SK-N-SH (cell line): ENCODE measurements around the gene MPO. TPM values are rescaled to one million over a fixed set of nuclear protein-coding genes. Genes with fewer than 3 reads are reported as not detected.

Source experiments
- CTCF ChIA-PET: fragments of 300-600, 350-600 bp; formaldehyde crosslinking; extraction: SDS; loops from one replicate; lab custom pipeline; 2021; lab: Yijun Ruan, JAX
- POLR2A ChIA-PET: fragments of 350-600 bp; sonication (Branson Sonifier 250); formaldehyde crosslinking; extraction: SDS; loops from one replicate; lab custom pipeline; 2020; ENCODE audit warnings: antibody characterized with exemption, inconsistent platforms; lab: Yijun Ruan, JAX
- DNase-seq: peaks from one replicate; pipeline ENCODE4 v3.0.0; 2012
- H2AFZ ChIP-seq: fragments of 200-600 bp; sonication (generic); 2 replicates; pipeline ENCODE4 v1.8.1; 2016; ENCODE audit warnings: antibody characterized with exemption, mild to moderate bottlenecking, low read depth
- H3F3A ChIP-seq: fragments of 200-600 bp; sonication (generic); replicated peaks from 2 replicates; pipeline ENCODE3; 2016; ENCODE audit warnings: antibody characterized with exemption, mild to moderate bottlenecking; ENCODE audit not compliant: insufficient read depth
- H3K27ac ChIP-seq, 2 experiments: fragments of 200-500 bp in 1 of 2; fragments of 200-600 bp in 1 of 2; sonication (Bioruptor generic) in 1 of 2; sonication (generic), shearing (Covaris generic) in 1 of 2; 2 replicates each; pipeline versions ENCODE4 v1.5.1 to v1.6.1; 2014 to 2016; ENCODE audit warnings: low read depth in 2 of 2, inconsistent platforms in 1 of 2, low read length in 1 of 2, mild to moderate bottlenecking in 1 of 2, mixed read lengths in 1 of 2
- H3K27me3 ChIP-seq: fragments of 200-600 bp; sonication (generic), shearing (Covaris generic); 2 replicates; pipeline ENCODE4 v1.6.1; 2016; ENCODE audit warnings: mixed run types; ENCODE audit not compliant: insufficient read depth
- H3K36me3 ChIP-seq, 2 experiments: fragments of 200-500 bp in 1 of 2; fragments of 200-600 bp in 1 of 2; sonication (Bioruptor generic) in 1 of 2; sonication (generic) in 1 of 2; replicated peaks in 1 of 2; 2 replicates each; pipeline versions ENCODE3 to v1.5.1; 2014 to 2016; ENCODE audit warnings: low read length in 1 of 2, mild to moderate bottlenecking in 1 of 2; ENCODE audit not compliant: insufficient read depth in 2 of 2, control insufficient read depth in 1 of 2
- H3K4me1 ChIP-seq, 2 experiments: fragments of 200-500 bp in 1 of 2; fragments of 200-600 bp in 1 of 2; sonication (Bioruptor generic) in 1 of 2; sonication (generic), shearing (Covaris generic) in 1 of 2; 2 replicates each; pipeline versions ENCODE4 v1.5.1 to v1.6.1; 2014 to 2016; ENCODE audit warnings: low read depth in 1 of 2, low read length in 1 of 2, mixed run types in 1 of 2; ENCODE audit not compliant: insufficient read depth in 2 of 2, control insufficient read depth in 1 of 2
- H3K4me2 ChIP-seq: fragments of 200-600 bp; sonication (generic), shearing (Covaris generic); 2 replicates; pipeline ENCODE4 v1.6.1; 2017; ENCODE audit warnings: mixed run types
- H3K4me3 ChIP-seq, 2 experiments: fragments of 200-500 bp in 1 of 2; fragments of 200-600 bp in 1 of 2; sonication (Bioruptor generic) in 1 of 2; sonication (generic), shearing (Covaris generic) in 1 of 2; 2 replicates each; pipeline versions ENCODE4 v1.5.1 to v1.8.1; 2014 to 2016; ENCODE audit warnings: low read depth in 2 of 2, inconsistent platforms in 1 of 2, low read length in 1 of 2, mild to moderate bottlenecking in 1 of 2, mixed read lengths in 1 of 2, moderate library complexity in 1 of 2
- H3K79me2 ChIP-seq: fragments of 200-600 bp; sonication (generic); 2 replicates; pipeline ENCODE4 v1.8.1; 2017; ENCODE audit warnings: mild to moderate bottlenecking; ENCODE audit not compliant: insufficient read depth
- H3K9ac ChIP-seq: fragments of 200-600 bp; sonication (generic); 2 replicates; pipeline ENCODE4 v1.6.1; 2017; ENCODE audit warnings: mixed run types
- H3K9me2 ChIP-seq: fragments of 200-600 bp; sonication (generic); 2 replicates; pipeline ENCODE4 v1.6.1; 2017; ENCODE audit warnings: mixed run types
- H3K9me3 ChIP-seq: fragments of 200-600 bp; sonication (generic); 2 replicates; pipeline ENCODE4 v1.6.1; 2017; ENCODE audit warnings: mixed run types, mild to moderate bottlenecking, moderate library complexity
- H4K20me1 ChIP-seq: fragments of 200-600 bp; sonication (generic); 2 replicates; pipeline ENCODE4 v1.6.1; 2017; ENCODE audit warnings: mild to moderate bottlenecking, mixed run types; ENCODE audit not compliant: insufficient read depth
- EZH2phosphoT487 ChIP-seq: fragments of 200-600 bp; sonication (generic); IDR thresholded peaks from 2 replicates; pipeline ENCODE4 v1.6.1; 2017; ENCODE audit warnings: low read depth, mixed run types, mild to moderate bottlenecking, antibody characterized with exemption, moderate library complexity, borderline replicate concordance
- FOXJ3 ChIP-seq: sonication (generic); formaldehyde crosslinking; IDR thresholded peaks from 2 replicates; pipeline ENCODE4 v1.5.1; 2020; ENCODE audit warnings: mild to moderate bottlenecking, missing genetic modification reagents
- FOXM1 ChIP-seq: IDR thresholded peaks from 2 replicates; pipeline ENCODE4 v1.4.0; 2012; ENCODE audit warnings: low read depth, mild to moderate bottlenecking
- GABPA ChIP-seq: IDR thresholded peaks from 2 replicates; pipeline ENCODE4 v1.4.0; 2012; ENCODE audit warnings: low read depth, mild to moderate bottlenecking
- MEF2A ChIP-seq: IDR thresholded peaks from 2 replicates; pipeline ENCODE4 v1.4.0; 2012; ENCODE audit warnings: low read depth, borderline replicate concordance
- MXI1 ChIP-seq: IDR thresholded peaks from 2 replicates; pipeline ENCODE4 v1.6.1; 2012; ENCODE audit warnings: mild to moderate bottlenecking, low read depth, low read length, improper control_type of control experiment
- NRF1 ChIP-seq: IDR thresholded peaks from 2 replicates; pipeline ENCODE4 v1.6.1; 2012; ENCODE audit warnings: low read depth, mild to moderate bottlenecking, low read length
- RCOR1 ChIP-seq: fragments of 150-350 bp; IDR thresholded peaks from 2 replicates; pipeline ENCODE4 v1.6.1; 2017; ENCODE audit warnings: antibody characterized with exemption, low read length
- RXRA ChIP-seq: IDR thresholded peaks from 2 replicates; pipeline ENCODE4 v1.4.0; 2012; ENCODE audit warnings: low read depth, mild to moderate bottlenecking, borderline replicate concordance
- SMC3 ChIP-seq: IDR thresholded peaks from 2 replicates; pipeline ENCODE4 v1.6.1; 2012; ENCODE audit warnings: low read depth, low read length, improper control_type of control experiment
- USF2 ChIP-seq: fragments of 150-350 bp; IDR thresholded peaks from 2 replicates; pipeline ENCODE4 v1.6.1; 2017; ENCODE audit warnings: antibody characterized with exemption, low read length, low read depth, borderline replicate concordance
- ZBTB33 ChIP-seq: IDR thresholded peaks from 2 replicates; pipeline ENCODE4 v1.4.0; 2012; ENCODE audit warnings: low read depth, borderline replicate concordance
- WGBS: methylation state at CpG from one replicate; pipeline ENCODE4 v1.1.6; 2017; ENCODE audit warnings: low lambda C conversion rate; 5-methylcytosine and 5-hydroxymethylcytosine counted together
- polyA plus RNA-seq, 3 experiments: library from polyadenylated mRNA; depleted of rRNA; stranded (reverse); fragments of >200 nt; gene quantifications; 2 replicates each; pipeline ENCODE4 v1.2.3, GENCODE V29; 2012
- TF ChIP-seq, protein P1 (sequence below): fragments of 200-600 bp; sonication (generic); IDR thresholded peaks from 2 replicates; pipeline ENCODE4 v1.6.1; 2017; ENCODE audit warnings: antibody characterized with exemption, mild to moderate bottlenecking, moderate library complexity
- TF ChIP-seq, protein P2 (sequence below): IDR thresholded peaks from 2 replicates; pipeline ENCODE4 v1.4.0; 2012; ENCODE audit warnings: low read depth

MPO gene
- polyA plus RNA-seq, 1 of the 3 experiments (the other 2 are of a cell fraction) = not detected

DNA sequence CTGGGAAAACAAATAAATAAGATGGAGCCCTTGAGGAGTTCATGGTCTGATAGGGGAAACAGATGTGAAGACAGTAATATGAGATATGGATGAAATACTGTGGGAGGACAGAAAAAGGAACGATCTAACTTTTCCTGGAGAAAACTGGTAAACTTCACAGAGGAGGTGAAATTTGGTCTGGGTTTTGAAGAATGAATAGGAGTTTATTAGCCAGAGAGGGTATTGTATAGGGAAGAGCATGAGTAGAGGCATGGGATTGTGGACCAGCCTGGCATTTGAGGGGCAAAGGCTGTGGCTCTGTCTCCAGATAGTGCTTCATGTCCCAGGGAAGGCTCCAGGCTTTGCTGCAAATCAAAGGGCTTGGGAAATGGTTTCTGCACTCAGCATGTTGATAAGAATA, 40.7 kb downstream of the MPO start:
- CTCF ChIA-PET = no interaction called here
- H3K4me1 ChIP-seq = no peaks in the 10 kb centered on the region
- H3K9me2 ChIP-seq = no peaks in the 10 kb centered on the region
- H3K27ac ChIP-seq = no peak overlapping the region
- POLR2A ChIA-PET = no interaction called here
- no peaks in the 10 kb centered on the region for H3K36me3 ChIP-seq
- no peaks in the 10 kb centered on the region for H3K79me2 ChIP-seq
- no peaks in the 10 kb centered on the region for H3K9me3 ChIP-seq
- no peaks in the 10 kb centered on the region for H3F3A ChIP-seq
- H3K27me3 ChIP-seq = peaks cover 96% of the 10 kb centered on the region
- 2% methylated on average over 1 of the region's 1 CpG for WGBS
- H3K4me2 ChIP-seq = no peak overlapping the region
- H3K9ac ChIP-seq = no peak overlapping the region
- no peak overlapping the region for H2AFZ ChIP-seq
- no peaks in the 10 kb centered on the region for H4K20me1 ChIP-seq
- no peak for DNase-seq
- H3K4me3 ChIP-seq = no peak overlapping the region
- TF ChIP-seq ZBTB33 (no peak), RCOR1 (no peak), RXRA (no peak), FOXM1 (no peak), GABPA (no peak), MXI1 (no peak), EZH2phosphoT487 (no peak), FOXJ3 (no peak), MEF2A (no peak), SMC3 (no peak), NRF1 (no peak), USF2 (no peak)
- TF ChIP-seq, protein P1, sequence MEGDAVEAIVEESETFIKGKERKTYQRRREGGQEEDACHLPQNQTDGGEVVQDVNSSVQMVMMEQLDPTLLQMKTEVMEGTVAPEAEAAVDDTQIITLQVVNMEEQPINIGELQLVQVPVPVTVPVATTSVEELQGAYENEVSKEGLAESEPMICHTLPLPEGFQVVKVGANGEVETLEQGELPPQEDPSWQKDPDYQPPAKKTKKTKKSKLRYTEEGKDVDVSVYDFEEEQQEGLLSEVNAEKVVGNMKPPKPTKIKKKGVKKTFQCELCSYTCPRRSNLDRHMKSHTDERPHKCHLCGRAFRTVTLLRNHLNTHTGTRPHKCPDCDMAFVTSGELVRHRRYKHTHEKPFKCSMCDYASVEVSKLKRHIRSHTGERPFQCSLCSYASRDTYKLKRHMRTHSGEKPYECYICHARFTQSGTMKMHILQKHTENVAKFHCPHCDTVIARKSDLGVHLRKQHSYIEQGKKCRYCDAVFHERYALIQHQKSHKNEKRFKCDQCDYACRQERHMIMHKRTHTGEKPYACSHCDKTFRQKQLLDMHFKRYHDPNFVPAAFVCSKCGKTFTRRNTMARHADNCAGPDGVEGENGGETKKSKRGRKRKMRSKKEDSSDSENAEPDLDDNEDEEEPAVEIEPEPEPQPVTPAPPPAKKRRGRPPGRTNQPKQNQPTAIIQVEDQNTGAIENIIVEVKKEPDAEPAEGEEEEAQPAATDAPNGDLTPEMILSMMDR = no peak
- TF ChIP-seq, protein P2, sequence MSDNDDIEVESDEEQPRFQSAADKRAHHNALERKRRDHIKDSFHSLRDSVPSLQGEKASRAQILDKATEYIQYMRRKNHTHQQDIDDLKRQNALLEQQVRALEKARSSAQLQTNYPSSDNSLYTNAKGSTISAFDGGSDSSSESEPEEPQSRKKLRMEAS = no peak
- TF ChIP-seq, all 33 proteins: peak for 0
